Spinal cord (tissue), 10 donors: ENCODE data around the gene RAD51B. TPM values are rescaled to one million over a fixed set of nuclear protein-coding genes. Genes with fewer than 3 reads are reported as not detected.
"Not testable (repeated sequence)": the region's sequence is repeated elsewhere in the genome, so short reads cannot be mapped to it uniquely, and the experiment has no call there.

Experiments used
- DNase-seq, 6 donors: peaks; one replicate each; pipeline versions ENCODE4 v3.0.0 to v3.0.0-alpha.2; 2013 to 2015; ENCODE audit warnings: low spot score in 6 of 6, low read depth in 4 of 6
- H3K27ac ChIP-seq: one replicate; pipeline ENCODE4 v1.5.1; 2013; ENCODE audit warnings: low read depth, low read length, control low read depth
- H3K27me3 ChIP-seq: one replicate; pipeline ENCODE4 v1.6.1; 2013; ENCODE audit warnings: low read length; ENCODE audit not compliant: control insufficient read depth, insufficient read depth
- H3K36me3 ChIP-seq: one replicate; pipeline ENCODE4 v1.6.1; 2013; ENCODE audit warnings: low read length; ENCODE audit not compliant: control insufficient read depth, insufficient read depth
- H3K4me1 ChIP-seq: one replicate; pipeline ENCODE4 v1.6.1; 2013; ENCODE audit warnings: low read length; ENCODE audit not compliant: control insufficient read depth, insufficient read depth
- H3K4me3 ChIP-seq: one replicate; pipeline ENCODE4 v1.5.1; 2013; ENCODE audit warnings: low read depth, low read length, control low read depth
- H3K9me3 ChIP-seq: one replicate; pipeline ENCODE4 v1.6.1; 2013; ENCODE audit warnings: low read length; ENCODE audit not compliant: control insufficient read depth, insufficient read depth
- WGBS: methylation state at CpG from one replicate; pipeline ENCODE4 v1.1.5; 2013; ENCODE audit warnings: missing lambda C conversion rate; ENCODE audit not compliant: insufficient coverage; 5-methylcytosine and 5-hydroxymethylcytosine counted together
- polyA plus RNA-seq, 2 donors: library from polyadenylated mRNA; unstranded; fragments of 120-200 nt; gene quantifications; one replicate each; pipeline ENCODE4 v1.2.1, GENCODE V29; 2013; ENCODE audit not compliant: insufficient read length in 2 of 2
- total RNA-seq, 2 donors: library from RNA; depleted of rRNA in 1 of 2; stranded (reverse); fragments of 120-200 nt in 1 of 2; fragments of >200 nt in 1 of 2; gene quantifications; one replicate each; pipeline versions ENCODE4 v1.2.3 to v1.2.4, GENCODE V29; 2013 to 2014
- donor health status: healthy.

The RAD51B gene
- total and polyA plus RNA-seq, 4 donors = 5.7 to 28.9 (median 14.4) TPM

- Histone ChIP-seq H3K27ac (no peak overlapping the region), H3K9me3 (no peaks in the 10 kb centered on the region), H3K36me3 (no peaks in the 10 kb centered on the region), H3K4me3 (no peak overlapping the region), H3K4me1 (no peaks in the 10 kb centered on the region), H3K27me3 (no peaks in the 10 kb centered on the region)
- WGBS = 93% methylated on average over 2 of the region's 2 CpGs
- no peak for DNase-seq
Observed at GRCh38 chr14:68211421-68211820, 391.8 kb downstream of the RAD51B start.

GRCh38 chr14:68211886-68212285 lies 392.3 kb downstream of the RAD51B start:
- no peaks in the 10 kb centered on the region for H3K36me3 ChIP-seq
- H3K27me3 ChIP-seq = no peaks in the 10 kb centered on the region
- DNase-seq = no peak
- H3K4me3 ChIP-seq = no peak overlapping the region
- H3K27ac ChIP-seq = no peak overlapping the region
- H3K4me1 ChIP-seq = no peaks in the 10 kb centered on the region
- WGBS = 79% methylated on average over 2 of the region's 2 CpGs
- H3K9me3 ChIP-seq = no peaks in the 10 kb centered on the region

- no peaks in the 10 kb centered on the region for H3K4me1 ChIP-seq
- no peak overlapping the region for H3K4me3 ChIP-seq
- H3K36me3 ChIP-seq = no peaks in the 10 kb centered on the region
- H3K9me3 ChIP-seq = no peaks in the 10 kb centered on the region
- no peaks in the 10 kb centered on the region for H3K27me3 ChIP-seq
- DNase-seq = no peak
- no peak overlapping the region for H3K27ac ChIP-seq
Observed at GRCh38 chr14:68212361-68212760, 392.8 kb downstream of the RAD51B start.

- no peak for DNase-seq
Observed at GRCh38 chr14:68214431-68214830, 394.9 kb downstream of the RAD51B start.

GRCh38 chr14:68215629-68216028 lies 396.1 kb downstream of the RAD51B start:
- no peaks in the 10 kb centered on the region for H3K9me3 ChIP-seq

More at GRCh38 chr14:68214431-68214830, 394.9 kb downstream of the RAD51B start:
- H3K27me3 ChIP-seq = no peaks in the 10 kb centered on the region
- no peaks in the 10 kb centered on the region for H3K9me3 ChIP-seq
- no peaks in the 10 kb centered on the region for H3K4me1 ChIP-seq
- H3K27ac ChIP-seq = no peak overlapping the region
- WGBS = no CpG with 5 or more reads among the region's 4 CpGs
- H3K36me3 ChIP-seq = no peaks in the 10 kb centered on the region
- no peak overlapping the region for H3K4me3 ChIP-seq

GRCh38 chr14:68216079-68216478 lies 396.5 kb downstream of the RAD51B start:
- no peaks in the 10 kb centered on the region for H3K36me3 ChIP-seq
- 40% methylated on average over 3 of the region's 3 CpGs for WGBS
- DNase-seq = peak in 1 of 6 donors; percentile 28
- H3K27me3 ChIP-seq = no peaks in the 10 kb centered on the region
- no peaks in the 10 kb centered on the region for H3K9me3 ChIP-seq
- H3K27ac ChIP-seq = no peak overlapping the region
- H3K4me1 ChIP-seq = no peaks in the 10 kb centered on the region
- H3K4me3 ChIP-seq = no peak overlapping the region

More at GRCh38 chr14:68215629-68216028, 396.1 kb downstream of the RAD51B start:
- no peaks in the 10 kb centered on the region for H3K4me1 ChIP-seq
- H3K27me3 ChIP-seq = no peaks in the 10 kb centered on the region
- no peak overlapping the region for H3K27ac ChIP-seq
- H3K4me3 ChIP-seq = no peak overlapping the region
- H3K36me3 ChIP-seq = no peaks in the 10 kb centered on the region
- no peak for DNase-seq
- WGBS = 92% methylated on average over 1 of the region's 2 CpGs

- no peak overlapping the region for H3K27ac ChIP-seq
- no peak overlapping the region for H3K4me3 ChIP-seq
- no peaks in the 10 kb centered on the region for H3K36me3 ChIP-seq
- no peaks in the 10 kb centered on the region for H3K9me3 ChIP-seq
- H3K27me3 ChIP-seq = no peaks in the 10 kb centered on the region
- no CpG with 5 or more reads among the region's 3 CpGs for WGBS
- DNase-seq = no peak
- no peaks in the 10 kb centered on the region for H3K4me1 ChIP-seq
Observed at GRCh38 chr14:68216957-68217356, 397.4 kb downstream of the RAD51B start.

GRCh38 chr14:68217791-68218340 lies 398.3 kb downstream of the RAD51B start:
- Histone ChIP-seq H3K27ac (no peak overlapping the region), H3K36me3 (no peaks in the 10 kb centered on the region), H3K9me3 (peaks cover 3% of the 10 kb centered on the region), H3K27me3 (no peaks in the 10 kb centered on the region), H3K4me3 (no peak overlapping the region), H3K4me1 (no peaks in the 10 kb centered on the region)
- no peak for DNase-seq

GRCh38 chr14:68219407-68219806 lies 399.8 kb downstream of the RAD51B start:
- no peak overlapping the region for H3K4me3 ChIP-seq
- WGBS = 100% methylated on average over 3 of the region's 7 CpGs
- H3K27ac ChIP-seq = no peak overlapping the region

GRCh38 chr14:68221046-68221445 lies 401.5 kb downstream of the RAD51B start:
- 100% methylated on average over 1 of the region's 2 CpGs for WGBS
- not testable (repeated sequence) for H3K27me3 ChIP-seq, DNase-seq, H3K36me3 ChIP-seq, H3K4me3 ChIP-seq, H3K9me3 ChIP-seq, H3K4me1 ChIP-seq, H3K27ac ChIP-seq

More at GRCh38 chr14:68219407-68219806, 399.8 kb downstream of the RAD51B start:
- Histone ChIP-seq H3K36me3 (no peaks in the 10 kb centered on the region), H3K9me3 (peaks cover 3% of the 10 kb centered on the region), H3K27me3 (no peaks in the 10 kb centered on the region), H3K4me1 (no peaks in the 10 kb centered on the region)
- DNase-seq = no peak
